HepG2 (cell line): Measurements from ENCODE around the gene KRTAP20-4. TPM values are rescaled to one million over a fixed set of nuclear protein-coding genes. Genes with fewer than 3 reads are reported as not detected.

Source experiments
- ATAC-seq: fragments of 200-7000 bp; cut with Tn5 transposase; 3 replicates; pipeline ENCODE4 v1.9.1; 2020; ENCODE audit warnings: mild to moderate bottlenecking, moderate library complexity
- BruUV-seq: library from RNA; stranded (reverse); fragments of 400-500 nt; replicated peaks from 2 replicates; lab custom pipeline; 2021; lab: Mats Ljungman, UMichigan
- CTCF ChIA-PET: fragments of 300-600 bp; formaldehyde crosslinking; extraction: SDS; loops from one replicate; lab custom pipeline; 2021; ENCODE audit warnings: low total read pairs, inconsistent platforms, low intra/inter-chr PET ratio; lab: Yijun Ruan, JAX
- POLR2A ChIA-PET: fragments of 350-600 bp; sonication (Branson Sonifier 250); formaldehyde crosslinking; loops from one replicate; lab custom pipeline; 2020; ENCODE audit warnings: antibody characterized with exemption, inconsistent platforms; lab: Yijun Ruan, JAX
- DNase-seq: peaks from one replicate; pipeline ENCODE4 v3.0.0-alpha.2; 2015; ENCODE audit warnings: low spot score
- FAIRE-seq: peaks from 3 replicates; lab custom pipeline; 2011; peaks lifted over from hg19 to GRCh38; lab: Jason Lieb, UNC
- H2AFZ ChIP-seq: one replicate; pipeline ENCODE4 v1.6.1; 2011; ENCODE audit warnings: low read length, inconsistent platforms
- H3K27ac ChIP-seq: fragments of 300-600 bp; 3 replicates; pipeline ENCODE4 v1.8.0; 2011; ENCODE audit warnings: mixed run types, mild to moderate bottlenecking, mixed read lengths, low read length, inconsistent platforms; ENCODE audit not compliant: insufficient read depth; ENCODE audit errors: extremely low read length
- H3K27me3 ChIP-seq, 2 experiments: fragments of 200-600 bp in 1 of 2; 2 replicates in 1 of 2; 3 replicates in 1 of 2; pipeline versions ENCODE4 v1.6.0 to v1.8.0; 2011; ENCODE audit warnings: low read length in 2 of 2, mild to moderate bottlenecking in 2 of 2, moderate library complexity in 2 of 2, inconsistent platforms in 1 of 2; ENCODE audit not compliant: insufficient read depth in 2 of 2, control insufficient read depth in 1 of 2
- H3K36me3 ChIP-seq, 2 experiments: fragments of 200-600 bp in 1 of 2; replicated peaks in 1 of 2; 2 replicates in 1 of 2; 3 replicates in 1 of 2; pipeline versions ENCODE4 v1.5.1 to v1.8.0; 2011; ENCODE audit warnings: low read length in 2 of 2, inconsistent platforms in 1 of 2; ENCODE audit not compliant: insufficient read depth in 2 of 2, control insufficient read depth in 1 of 2
- H3K4me1 ChIP-seq: 2 replicates; pipeline ENCODE4 v1.5.1; 2012; ENCODE audit warnings: low read length, inconsistent platforms; ENCODE audit not compliant: insufficient read depth
- H3K4me2 ChIP-seq: 2 replicates; pipeline ENCODE4 v1.6.0; 2011; ENCODE audit warnings: low read depth, low read length, inconsistent platforms
- H3K4me3 ChIP-seq, 3 experiments: fragments of 200-600 bp in 1 of 3; sonication (generic), shearing (Covaris generic) in 1 of 3; replicated peaks in 1 of 3; 2 replicates each; pipeline ENCODE4 v1.5.1; 2011 to 2016; ENCODE audit warnings: low read length in 3 of 3, inconsistent platforms in 2 of 3, low read depth in 2 of 3, mild to moderate bottlenecking in 2 of 3, control low read depth in 1 of 3, mixed read lengths in 1 of 3; ENCODE audit not compliant: insufficient read depth in 1 of 3
- H3K79me2 ChIP-seq: one replicate; pipeline ENCODE4 v1.6.1; 2011; ENCODE audit warnings: low read length, inconsistent platforms; ENCODE audit not compliant: insufficient read depth
- H3K9ac ChIP-seq: 2 replicates; pipeline ENCODE4 v1.6.0; 2011; ENCODE audit warnings: mild to moderate bottlenecking, low read depth, low read length, inconsistent platforms; ENCODE audit not compliant: insufficient read depth
- H3K9me3 ChIP-seq: 2 replicates; pipeline ENCODE4 v1.5.1; 2012; ENCODE audit warnings: mild to moderate bottlenecking, low read length
- H4K20me1 ChIP-seq: 2 replicates; pipeline ENCODE4 v1.6.0; 2011; ENCODE audit warnings: inconsistent platforms, mild to moderate bottlenecking, low read length, moderate library complexity; ENCODE audit not compliant: insufficient read depth
- CC2D1A ChIP-seq: sonication (generic); formaldehyde crosslinking; IDR thresholded peaks from 2 replicates; pipeline ENCODE4 v1.8.1; 2023; ENCODE audit warnings: mild to moderate bottlenecking, missing genetic modification reagents
- ERF ChIP-seq: IDR thresholded peaks from 2 replicates; pipeline ENCODE4 v1.6.1; 2018; ENCODE audit warnings: missing biosample characterization, missing genetic modification reagents
- GABPA ChIP-seq, 2 experiments: IDR thresholded peaks; 2 replicates each; pipeline ENCODE4 v1.6.1; 2011 to 2016; ENCODE audit warnings: low read depth in 2 of 2, low read length in 1 of 2, missing biosample characterization in 1 of 2, missing genetic modification characterization in 1 of 2
- GLI4 ChIP-seq: sonication (generic); formaldehyde crosslinking; IDR thresholded peaks from 2 replicates; pipeline ENCODE4 v1.5.1; 2020; ENCODE audit warnings: missing genetic modification reagents, mild to moderate bottlenecking, moderate library complexity, borderline replicate concordance
- ISL2 ChIP-seq: sonication (generic); formaldehyde crosslinking; IDR thresholded peaks from 2 replicates; pipeline ENCODE4 v1.5.0; 2020; ENCODE audit warnings: missing genetic modification reagents
- PHF20 ChIP-seq: sonication (generic); formaldehyde crosslinking; IDR thresholded peaks from 2 replicates; pipeline ENCODE4 v1.5.0; 2020; ENCODE audit warnings: mild to moderate bottlenecking, missing genetic modification reagents
- PTBP1 ChIP-seq: fragments of 200-400 bp; formaldehyde crosslinking; IDR thresholded peaks from 2 replicates; pipeline ENCODE4 v1.6.1; 2018; ENCODE audit warnings: low read length, low read depth; ENCODE audit not compliant: poor library complexity, severe bottlenecking
- XBP1 ChIP-seq: sonication (generic); formaldehyde crosslinking; IDR thresholded peaks from 2 replicates; pipeline ENCODE4 v1.5.0; 2020; ENCODE audit warnings: missing genetic modification reagents
- ZBTB46 ChIP-seq: sonication (generic); formaldehyde crosslinking; IDR thresholded peaks from 2 replicates; pipeline ENCODE4 v1.4.0; 2020; ENCODE audit warnings: mild to moderate bottlenecking, missing genetic modification reagents, borderline replicate concordance
- ZBTB7A ChIP-seq: sonication (generic); formaldehyde crosslinking; IDR thresholded peaks from 2 replicates; pipeline ENCODE4 v1.8.0; 2022; ENCODE audit warnings: mild to moderate bottlenecking, missing genetic modification reagents
- ZIK1 ChIP-seq: sonication (generic); formaldehyde crosslinking; IDR thresholded peaks from 2 replicates; pipeline ENCODE4 v1.5.0; 2020; ENCODE audit warnings: mild to moderate bottlenecking, low read depth, missing genetic modification reagents, borderline replicate concordance
- ZNF235 ChIP-seq: sonication (generic); formaldehyde crosslinking; IDR thresholded peaks from 2 replicates; pipeline ENCODE4 v1.8.1; 2023; ENCODE audit warnings: mild to moderate bottlenecking, missing genetic modification reagents, borderline replicate concordance
- ZNF678 ChIP-seq: sonication (generic); formaldehyde crosslinking; IDR thresholded peaks from 2 replicates; pipeline ENCODE4 v1.4.0; 2020; ENCODE audit warnings: mild to moderate bottlenecking, missing genetic modification reagents
- ZSCAN20 ChIP-seq: sonication (generic); formaldehyde crosslinking; IDR thresholded peaks from 2 replicates; pipeline ENCODE4 v1.4.0; 2020; ENCODE audit warnings: missing genetic modification reagents, mild to moderate bottlenecking, borderline replicate concordance
- WGBS: methylation state at CpG from one replicate; pipeline ENCODE4 v1.1.6; 2017; ENCODE audit warnings: low lambda C conversion rate; 5-methylcytosine and 5-hydroxymethylcytosine counted together
- in situ Hi-C: cut with HindIII; loops from 2 replicates; pipeline ENCODE4 v1.10.0; 2017; ENCODE audit warnings: low pct_unique_long_range_greater_than_20kb; ENCODE audit not compliant: extremely low pct_ligation_motif_present
- intact Hi-C: fragments of 100-400 bp; cut with micrococcal nuclease; formaldehyde crosslinking; loops from one replicate; pipeline ENCODE4 v1.10.0; 2022; ENCODE audit not compliant: unreplicated experiment
- polyA plus RNA-seq, 8 experiments: library from polyadenylated mRNA; depleted of rRNA in 3 of 8; stranded (reverse) in 7 of 8; unstranded in 1 of 8; fragments of >200 nt; fragmentation: Illumina TruSeq in 4 of 8; extraction: Trizol in 4 of 8; gene quantifications; 2 replicates each; pipeline versions ENCODE4 v1.2.1 to v1.2.3, GENCODE V29; 2011 to 2016; ENCODE audit warnings: low read depth in 4 of 8, missing spikeins in 1 of 8, mixed read lengths in 1 of 8; ENCODE audit not compliant: insufficient read depth in 1 of 8
- total RNA-seq, 5 experiments: library from RNA; depleted of rRNA; stranded (reverse); fragments of >200 nt; fragmentation: Illumina TruSeq; extraction: Trizol; gene quantifications; 2 replicates each; pipeline ENCODE4 v1.2.3, GENCODE V29; 2016; ENCODE audit warnings: low read depth in 1 of 5
- TF ChIP-seq, protein P1 (sequence below): sonication (generic); formaldehyde crosslinking; IDR thresholded peaks from 2 replicates; pipeline ENCODE4 v1.4.0; 2020; ENCODE audit warnings: mild to moderate bottlenecking, low read depth, missing genetic modification reagents
- TF ChIP-seq, protein P2 (sequence below): fragments of 450-650 bp; IDR thresholded peaks from 2 replicates; pipeline ENCODE4 v1.6.1; 2017

Gene KRTAP20-4
- total and polyA plus RNA-seq, 2 of the 13 experiments (the other 11 are each of a cell fraction or from before 2014, with no cell fraction given) = not detected

- no peak for TF ChIP-seq ZBTB46 (CRISPR knock-in tag)
- TF ChIP-seq GLI4 (CRISPR knock-in tag) = no peak
- no peak for TF ChIP-seq GABPA (IDR thresholded peaks at IDR 0.05; ENCODE audit: low read depth, low read length)
- no peak for TF ChIP-seq GABPA (CRISPR knock-in tag; IDR thresholded peaks at IDR 0.05; ENCODE audit: low read depth)
- no peak for TF ChIP-seq ZSCAN20
- TF ChIP-seq ZBTB7A (CRISPR knock-in tag) = no peak
- no peak for TF ChIP-seq ZIK1 (CRISPR knock-in tag)
- no peak for TF ChIP-seq PHF20 (CRISPR knock-in tag)
Observed at GRCh38 chr21:30623362-30623761, 2.9 kb downstream of the KRTAP20-4 start (continued).

DNA sequence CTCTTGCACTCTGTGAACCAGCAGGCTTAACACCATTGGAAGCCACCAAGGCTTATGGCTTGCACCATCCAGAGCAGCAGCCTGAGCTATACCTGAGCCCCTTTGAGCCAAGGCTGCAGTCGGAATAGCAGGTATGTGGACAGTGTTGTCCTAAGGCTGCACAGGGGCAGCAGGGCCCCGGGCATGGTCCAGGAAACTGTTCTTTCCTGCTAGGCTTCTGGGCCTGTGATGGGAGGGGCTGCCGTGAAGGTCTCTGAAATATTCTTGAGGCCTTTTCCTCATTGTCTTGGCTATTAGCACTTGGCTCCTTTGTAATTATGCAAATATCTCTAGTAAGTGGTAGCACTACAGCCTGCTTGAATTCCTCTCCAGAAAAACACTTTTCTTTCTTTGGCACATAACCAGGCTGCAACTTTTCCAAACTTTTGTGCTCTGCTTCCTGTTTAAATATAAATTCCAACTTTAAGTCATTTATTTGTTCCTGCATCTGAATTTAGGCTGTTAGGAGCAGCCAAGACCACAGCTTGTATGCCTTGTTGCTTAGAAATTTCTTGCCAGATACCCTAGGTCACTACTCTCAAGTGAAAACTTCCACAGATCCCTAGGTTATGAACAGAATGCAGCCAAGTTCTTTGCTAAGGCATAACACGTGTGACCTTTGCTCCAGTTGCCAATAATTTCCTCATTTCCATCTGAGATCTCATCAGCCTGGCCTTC lies 5.2 kb downstream of the KRTAP20-4 start:
- intact Hi-C loops = no loop called here
- 5% methylated on average over 4 of the region's 4 CpGs for WGBS
- TF ChIP-seq PTBP1 (no peak), XBP1 (CRISPR knock-in tag) (no peak), ZNF235 (CRISPR knock-in tag) (no peak), ISL2 (no peak), CC2D1A (CRISPR knock-in tag) (no peak), ERF (CRISPR knock-in tag) (no peak), ZNF678 (CRISPR knock-in tag) (no peak)
- TF ChIP-seq, protein P1, sequence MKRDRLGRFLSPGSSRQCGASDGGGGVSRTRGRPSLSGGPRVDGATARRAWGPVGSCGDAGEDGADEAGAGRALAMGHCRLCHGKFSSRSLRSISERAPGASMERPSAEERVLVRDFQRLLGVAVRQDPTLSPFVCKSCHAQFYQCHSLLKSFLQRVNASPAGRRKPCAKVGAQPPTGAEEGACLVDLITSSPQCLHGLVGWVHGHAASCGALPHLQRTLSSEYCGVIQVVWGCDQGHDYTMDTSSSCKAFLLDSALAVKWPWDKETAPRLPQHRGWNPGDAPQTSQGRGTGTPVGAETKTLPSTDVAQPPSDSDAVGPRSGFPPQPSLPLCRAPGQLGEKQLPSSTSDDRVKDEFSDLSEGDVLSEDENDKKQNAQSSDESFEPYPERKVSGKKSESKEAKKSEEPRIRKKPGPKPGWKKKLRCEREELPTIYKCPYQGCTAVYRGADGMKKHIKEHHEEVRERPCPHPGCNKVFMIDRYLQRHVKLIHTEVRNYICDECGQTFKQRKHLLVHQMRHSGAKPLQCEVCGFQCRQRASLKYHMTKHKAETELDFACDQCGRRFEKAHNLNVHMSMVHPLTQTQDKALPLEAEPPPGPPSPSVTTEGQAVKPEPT (CRISPR knock-in tag) = no peak
- TF ChIP-seq, protein P2, sequence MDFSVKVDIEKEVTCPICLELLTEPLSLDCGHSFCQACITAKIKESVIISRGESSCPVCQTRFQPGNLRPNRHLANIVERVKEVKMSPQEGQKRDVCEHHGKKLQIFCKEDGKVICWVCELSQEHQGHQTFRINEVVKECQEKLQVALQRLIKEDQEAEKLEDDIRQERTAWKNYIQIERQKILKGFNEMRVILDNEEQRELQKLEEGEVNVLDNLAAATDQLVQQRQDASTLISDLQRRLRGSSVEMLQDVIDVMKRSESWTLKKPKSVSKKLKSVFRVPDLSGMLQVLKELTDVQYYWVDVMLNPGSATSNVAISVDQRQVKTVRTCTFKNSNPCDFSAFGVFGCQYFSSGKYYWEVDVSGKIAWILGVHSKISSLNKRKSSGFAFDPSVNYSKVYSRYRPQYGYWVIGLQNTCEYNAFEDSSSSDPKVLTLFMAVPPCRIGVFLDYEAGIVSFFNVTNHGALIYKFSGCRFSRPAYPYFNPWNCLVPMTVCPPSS = no peak

More for the DNA sequence above, 5.2 kb downstream of the KRTAP20-4 start:
- no peak overlapping the region for H3K27ac ChIP-seq
- BruUV-seq = no TSS peak
- H3K4me1 ChIP-seq = no peaks in the 10 kb centered on the region
- in situ Hi-C loops = no loop called here
- H4K20me1 ChIP-seq = no peaks in the 10 kb centered on the region
- no peak overlapping the region for H3K9ac ChIP-seq
- no peaks in the 10 kb centered on the region for H3K36me3 ChIP-seq
- no peak for DNase-seq
- POLR2A ChIA-PET = no interaction called here
- H2AFZ ChIP-seq = no peak overlapping the region
- H3K27me3 ChIP-seq = no peaks in the 10 kb centered on the region
- no peak for FAIRE-seq
- no peak overlapping the region for H3K4me3 ChIP-seq
- CTCF ChIA-PET = no interaction called here
- no peak overlapping the region for H3K4me2 ChIP-seq
- H3K9me3 ChIP-seq = peaks cover 91% of the 10 kb centered on the region
- no peak for ATAC-seq
- H3K79me2 ChIP-seq = no peaks in the 10 kb centered on the region
